Measurements from ENCODE around the gene DLG5.
"Not testable (repeated sequence)": the region's sequence is repeated elsewhere in the genome, so short reads cannot be mapped to it uniquely, and the experiment has no call there.

DLG5 gene

DNA sequence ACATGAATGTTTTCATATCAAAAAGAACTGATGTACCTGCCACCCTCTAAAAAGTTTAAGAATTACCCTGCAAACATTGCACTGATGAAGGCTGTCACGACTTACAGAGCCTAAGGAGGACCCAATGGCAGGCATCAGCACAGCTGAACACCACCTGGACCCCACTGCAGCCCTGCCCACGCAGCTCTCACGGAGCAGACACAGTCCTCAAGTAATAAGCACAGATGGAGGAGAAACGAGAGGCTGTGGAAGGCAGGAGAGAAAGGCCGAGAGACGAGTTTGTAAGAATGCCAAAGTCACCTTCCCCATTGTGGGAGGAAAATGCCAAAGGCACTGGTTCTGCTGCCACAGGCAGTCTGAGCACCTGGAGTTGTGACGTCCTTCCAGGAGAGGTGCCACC lies 135.0 kb downstream of the DLG5 start:
- no peak for FAIRE-seq

DNA sequence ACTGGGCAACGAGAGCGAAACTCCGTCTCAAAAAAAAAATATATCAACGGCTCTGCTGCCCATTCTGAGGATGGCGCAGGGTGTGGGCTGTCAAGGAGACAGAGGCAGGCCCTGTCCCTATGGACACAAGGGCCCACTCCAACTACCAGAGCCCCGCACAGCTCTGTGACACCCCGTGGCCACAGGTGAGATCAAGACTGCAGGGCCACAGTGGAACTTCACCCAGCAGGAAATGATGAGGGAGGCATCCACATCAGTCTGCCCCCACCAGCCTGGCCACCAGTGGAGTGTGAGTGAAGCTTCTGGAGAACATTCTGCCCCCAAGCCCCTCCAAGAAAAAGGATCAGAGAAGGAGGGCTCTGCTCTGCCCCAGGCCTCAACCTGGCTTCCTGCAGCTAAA lies 136.7 kb downstream of the DLG5 start:
- no peak for FAIRE-seq

DNA sequence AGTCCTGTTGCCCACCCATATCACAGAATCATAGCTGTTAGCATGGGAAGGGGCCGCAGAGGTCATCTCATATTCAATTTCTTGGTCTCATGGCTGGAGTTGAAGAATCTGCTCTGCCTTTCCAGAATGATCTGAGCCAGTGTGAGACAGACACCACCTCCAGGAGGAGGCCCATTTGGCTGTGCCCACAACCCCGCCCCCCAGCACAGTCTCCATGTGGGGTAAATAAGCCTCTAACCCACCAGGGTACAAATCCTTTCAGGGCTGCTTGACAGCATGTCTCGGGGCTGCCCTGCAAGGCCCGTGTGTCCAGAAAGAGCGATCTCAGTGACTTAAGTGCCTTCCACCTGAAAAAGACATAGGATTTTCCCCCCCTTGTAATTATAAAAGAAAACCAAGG lies 137.5 kb downstream of the DLG5 start:
- FAIRE-seq, result no peak

DNA sequence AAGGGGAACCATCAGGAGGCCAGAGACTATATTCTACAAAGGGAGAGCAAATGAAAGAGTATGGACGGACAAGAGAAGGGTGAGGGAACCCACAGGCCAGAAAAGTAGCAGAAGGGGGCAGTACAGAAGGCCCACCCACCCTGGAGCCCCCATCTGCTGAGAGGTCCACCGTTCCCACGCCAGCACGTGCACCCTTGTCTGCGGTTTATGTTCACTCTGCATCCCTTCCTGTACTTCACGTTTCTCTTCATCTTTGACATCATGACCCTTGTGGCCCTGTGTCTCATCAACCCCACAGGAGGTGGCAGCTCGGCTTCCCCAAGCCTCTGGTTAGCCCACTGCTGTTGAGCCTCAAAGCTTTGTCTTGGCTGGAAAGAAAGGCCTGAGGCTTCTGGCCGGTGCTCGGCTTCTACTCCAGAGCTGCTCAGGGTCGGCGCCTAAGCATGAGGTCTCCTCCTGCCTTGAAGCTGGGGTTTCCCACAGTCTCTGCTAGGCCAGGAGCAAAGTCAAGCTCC lies 138.0 kb downstream of the DLG5 start:
- FAIRE-seq, result no peak

DNA sequence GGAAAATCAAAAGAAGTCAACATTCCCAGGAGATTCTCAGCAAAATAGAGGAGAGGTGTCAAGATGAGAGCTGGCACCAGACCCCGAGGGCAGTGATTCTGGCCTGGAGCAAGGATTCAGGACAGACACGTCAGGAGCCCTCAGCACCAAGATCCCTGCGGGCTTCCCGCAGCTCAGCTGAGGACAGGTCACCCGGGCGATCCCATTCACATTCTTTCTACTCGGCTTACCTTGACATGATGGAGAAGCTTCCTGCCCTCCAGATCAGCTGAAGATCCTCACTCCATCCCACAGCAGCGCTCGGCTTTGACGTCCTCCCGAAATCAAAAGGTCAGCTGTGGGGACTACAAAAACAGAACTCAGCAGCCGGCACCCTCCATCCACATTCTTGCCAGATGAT lies 139.1 kb downstream of the DLG5 start:
- no peak for FAIRE-seq

DNA sequence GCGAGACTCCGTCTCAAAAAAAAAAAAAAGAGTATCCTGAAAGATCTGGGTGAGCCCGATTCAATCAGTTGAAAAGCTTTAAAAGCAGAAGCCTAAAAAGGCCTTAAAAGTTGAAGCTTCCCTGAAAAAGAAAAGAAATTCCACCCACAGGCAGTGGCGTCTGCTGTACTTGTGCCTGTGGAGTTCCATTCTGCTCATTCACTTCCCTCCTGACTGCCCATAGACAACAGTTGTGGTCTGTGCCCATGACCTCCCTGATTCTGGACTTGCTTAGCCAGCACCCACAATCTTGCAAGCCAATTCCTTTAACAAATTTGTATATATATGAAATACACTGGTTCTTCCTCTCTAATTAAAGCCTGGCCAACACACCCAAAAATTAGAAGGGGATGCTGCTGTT lies 141.7 kb downstream of the DLG5 start:
- FAIRE-seq, result no peak

DNA sequence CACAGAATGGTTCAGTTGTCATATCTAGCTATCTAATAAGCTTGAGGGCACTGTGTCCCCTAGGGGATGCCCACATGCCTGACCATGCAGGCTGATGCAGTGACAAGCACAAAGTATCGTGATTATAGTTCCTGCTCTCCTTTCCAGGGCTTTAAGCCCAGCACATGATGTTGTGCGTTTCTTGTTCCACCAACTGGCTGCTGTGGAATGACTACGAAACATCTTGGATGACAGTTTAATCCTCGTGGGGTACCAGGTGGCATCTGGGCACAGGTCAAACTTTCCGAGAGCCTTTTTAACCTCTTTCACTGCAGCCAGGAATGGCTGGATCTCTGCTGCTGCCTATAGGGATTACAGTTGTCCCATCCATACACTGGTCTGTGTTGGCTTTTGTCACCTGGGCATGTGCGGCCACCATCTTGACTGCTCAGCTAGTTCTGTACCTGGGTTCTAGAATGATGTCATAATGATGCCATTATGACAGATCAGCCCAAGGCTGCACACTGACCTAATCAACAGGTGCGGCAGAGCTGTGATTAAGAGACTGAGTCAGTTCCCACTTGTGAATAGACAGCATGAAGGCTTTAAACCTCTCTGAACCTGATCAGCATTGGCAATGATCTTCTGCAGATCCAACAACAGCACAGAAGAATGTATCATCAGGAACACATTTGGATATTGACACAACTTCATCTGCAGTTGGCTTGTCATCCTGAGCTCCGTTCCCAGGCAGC lies 144.1 kb downstream of the DLG5 start:
- no peak for FAIRE-seq

DNA sequence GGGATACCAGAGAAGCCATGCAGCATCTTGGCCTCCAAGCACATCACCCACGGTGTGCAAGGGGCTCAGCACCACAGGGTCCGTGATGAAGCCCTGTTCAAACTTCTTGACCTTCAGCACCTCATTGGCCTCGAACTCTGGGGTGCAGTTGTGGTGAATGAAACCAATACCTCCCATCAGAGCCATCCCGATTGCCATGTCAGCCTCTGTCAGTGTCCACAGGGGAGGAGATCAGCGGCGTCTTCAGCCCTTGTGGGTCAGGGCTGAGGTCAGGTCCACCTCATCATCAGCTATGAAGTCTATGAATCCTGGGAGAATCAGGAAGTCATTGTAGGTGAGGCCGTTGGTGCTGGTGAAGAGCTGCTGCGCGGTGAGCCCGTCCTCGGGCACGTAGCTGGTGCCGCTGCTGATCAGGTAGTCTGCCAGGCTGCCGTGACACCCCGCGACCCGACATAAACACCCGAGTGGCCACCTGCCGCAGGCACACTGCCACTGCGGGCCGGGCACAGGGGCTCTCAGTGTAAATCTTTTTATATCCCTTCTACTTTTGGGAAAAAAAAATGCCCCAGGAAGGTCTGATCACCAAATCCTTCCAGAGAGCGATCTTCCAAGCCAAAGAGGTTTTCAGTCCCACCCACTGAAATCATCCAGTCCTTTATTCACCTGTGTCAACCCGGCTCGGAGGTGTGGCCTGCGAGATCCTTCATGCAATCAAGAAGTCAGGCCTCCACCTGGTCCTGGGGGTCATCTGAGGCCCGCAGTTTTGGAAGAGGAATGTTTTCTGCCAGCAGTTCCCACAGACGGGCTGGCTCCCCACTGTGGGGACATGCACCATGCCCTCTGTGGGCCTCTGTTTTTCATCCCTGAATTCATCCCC lies 144.9 kb downstream of the DLG5 start:
- FAIRE-seq, result no peak

DNA sequence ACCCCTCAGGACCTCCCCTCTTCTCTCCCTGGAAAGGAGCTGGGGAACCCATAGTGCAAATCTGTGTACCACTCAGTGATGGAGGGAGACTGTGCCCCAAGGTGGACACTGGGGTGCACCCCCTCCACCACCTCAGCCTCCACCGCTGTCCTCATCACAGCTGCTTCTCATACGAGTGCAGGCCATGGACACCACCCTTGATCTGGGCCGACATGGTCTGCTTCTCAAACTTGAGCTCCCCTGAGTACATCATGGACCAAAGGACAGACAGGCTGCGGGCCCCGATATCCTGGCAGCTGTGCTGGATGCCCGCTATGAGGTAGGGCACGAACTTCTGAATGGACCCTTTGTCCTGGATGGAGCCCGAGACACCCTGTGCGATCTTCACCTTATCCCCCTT lies 146.4 kb downstream of the DLG5 start:
- no peak for FAIRE-seq

DNA sequence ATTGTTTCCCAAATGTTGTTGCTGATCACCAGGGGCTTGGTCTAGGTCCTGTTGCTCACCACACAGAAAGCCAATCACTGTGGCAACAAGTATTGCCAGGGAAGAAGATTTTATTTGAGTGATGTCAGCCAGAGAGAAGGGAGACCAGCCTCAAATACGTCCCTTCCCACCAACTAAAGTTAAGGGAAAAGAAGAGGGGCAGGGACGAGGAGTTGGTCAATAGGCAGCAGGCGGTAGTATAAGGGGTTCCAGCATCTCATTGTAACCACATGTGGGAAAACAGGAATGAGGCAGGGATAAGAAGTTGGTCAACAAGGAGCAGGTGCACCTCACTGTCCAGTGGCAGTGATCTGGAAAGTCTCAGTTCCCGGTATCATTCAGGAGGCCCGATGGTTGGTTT lies 150.1 kb downstream of the DLG5 start:
- no peak for FAIRE-seq

DNA sequence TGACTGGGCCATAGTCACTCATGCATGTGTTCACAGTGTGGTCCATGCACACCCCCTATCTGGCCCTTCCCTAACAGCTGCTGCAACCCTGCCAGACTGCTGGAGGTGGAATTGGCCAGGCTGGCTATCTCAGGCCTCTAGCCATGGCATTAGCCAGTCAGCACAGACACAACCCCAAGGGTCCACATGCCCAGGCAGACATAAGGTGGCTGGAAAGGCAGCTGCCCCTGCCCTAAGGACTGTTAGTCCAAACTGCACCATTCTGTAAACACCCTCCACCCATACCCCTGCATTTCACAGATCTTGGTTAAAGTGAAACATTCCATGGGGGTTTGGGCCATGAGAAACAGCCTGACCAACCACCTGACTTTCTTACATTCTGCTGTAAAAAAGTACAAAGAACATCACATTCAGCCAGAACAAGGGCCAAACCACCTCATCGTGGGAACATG lies 151.6 kb downstream of the DLG5 start:
- no peak for FAIRE-seq

DNA sequence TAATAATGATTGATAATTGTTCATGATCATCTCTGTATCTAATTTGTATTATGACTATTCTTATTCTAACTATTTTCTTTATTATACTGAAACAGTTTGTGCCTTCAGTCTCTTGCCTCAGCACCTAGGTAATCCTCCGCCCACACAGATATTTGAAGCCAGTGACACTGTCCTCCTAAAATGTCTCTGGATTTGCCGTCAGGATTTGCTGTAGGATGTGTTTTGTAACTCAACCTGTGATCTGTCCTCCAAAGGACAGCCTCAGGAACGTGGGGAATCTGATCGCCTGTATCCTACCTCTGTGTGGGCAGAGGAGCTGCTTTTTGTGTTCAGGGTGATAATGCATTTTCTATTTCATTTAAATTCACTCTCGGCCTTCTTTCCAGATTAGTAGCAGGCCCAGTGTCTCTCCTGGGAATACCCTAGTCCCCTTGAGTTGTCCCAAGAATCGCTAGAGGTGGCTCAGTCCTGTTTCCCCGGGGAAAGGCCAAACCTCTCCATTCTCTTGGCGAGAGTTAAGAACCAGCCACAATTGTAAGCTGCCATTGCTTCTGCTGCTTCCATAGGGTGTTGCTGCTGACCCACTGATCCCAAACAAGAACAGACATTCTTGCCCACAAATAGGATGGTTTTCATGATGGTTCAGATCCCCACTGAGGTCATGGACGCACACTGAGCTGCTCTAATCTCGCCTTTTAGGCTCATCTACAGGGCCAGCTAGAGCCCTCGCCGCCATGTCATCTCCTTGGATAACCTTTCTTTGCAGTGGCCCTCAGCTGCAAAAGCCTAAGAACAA lies 152.7 kb downstream of the DLG5 start:
- no peak for FAIRE-seq

DNA sequence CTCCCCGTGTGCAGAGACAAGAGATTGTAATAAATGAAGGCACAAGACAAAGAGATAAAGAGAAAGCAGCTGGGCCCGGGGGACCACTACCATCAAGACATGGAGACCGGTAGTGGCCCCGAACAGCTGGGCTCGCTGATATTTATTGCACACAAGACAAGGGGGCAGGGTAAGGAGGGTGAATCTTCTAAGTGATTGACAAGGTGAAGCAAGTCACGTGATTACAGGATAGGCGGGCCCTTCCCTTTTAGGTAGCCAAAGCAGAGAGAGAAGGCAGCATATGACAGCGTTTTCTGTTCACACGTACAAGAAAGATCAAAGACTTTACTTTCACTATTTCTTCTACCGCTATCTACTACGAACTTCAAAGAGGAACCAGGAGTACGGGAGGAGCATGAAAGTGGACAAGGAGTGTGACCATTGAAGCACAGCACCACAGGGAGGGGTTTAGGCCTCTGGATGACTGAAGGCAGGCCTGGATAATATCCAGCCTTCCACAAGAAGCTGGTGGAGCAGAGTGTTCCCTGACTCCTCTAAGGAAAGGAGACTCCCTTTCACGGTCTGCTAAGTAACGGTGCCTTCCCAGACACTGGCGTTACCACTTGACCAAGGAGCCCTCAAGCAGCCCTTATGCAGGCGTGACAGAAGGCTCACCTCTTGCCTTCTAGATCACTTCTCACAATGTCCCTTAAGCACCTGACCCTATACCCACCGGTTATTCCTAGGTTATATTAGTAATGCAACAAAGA lies 153.5 kb downstream of the DLG5 start:
- FAIRE-seq, result not testable (repeated sequence)

DNA sequence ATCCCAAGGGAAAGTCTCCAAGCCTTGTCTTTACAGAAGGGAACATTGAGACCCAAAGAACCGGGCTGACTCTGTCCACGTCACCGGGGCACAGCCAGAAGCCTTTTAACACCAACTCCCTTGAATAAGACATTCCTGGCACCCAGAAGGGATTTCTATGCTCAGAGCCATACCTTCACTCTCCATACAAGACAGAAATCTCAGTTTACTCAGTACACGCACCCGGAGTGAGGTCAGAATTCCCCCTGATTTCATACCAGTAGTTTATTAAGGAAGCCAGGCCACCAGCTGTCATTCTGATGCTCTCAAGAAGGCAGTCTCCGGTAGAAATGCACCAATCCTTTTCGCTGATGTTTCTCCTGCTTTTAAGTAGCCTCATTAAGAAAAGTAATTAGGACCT lies 154.7 kb downstream of the DLG5 start:
- FAIRE-seq, result no peak

DNA sequence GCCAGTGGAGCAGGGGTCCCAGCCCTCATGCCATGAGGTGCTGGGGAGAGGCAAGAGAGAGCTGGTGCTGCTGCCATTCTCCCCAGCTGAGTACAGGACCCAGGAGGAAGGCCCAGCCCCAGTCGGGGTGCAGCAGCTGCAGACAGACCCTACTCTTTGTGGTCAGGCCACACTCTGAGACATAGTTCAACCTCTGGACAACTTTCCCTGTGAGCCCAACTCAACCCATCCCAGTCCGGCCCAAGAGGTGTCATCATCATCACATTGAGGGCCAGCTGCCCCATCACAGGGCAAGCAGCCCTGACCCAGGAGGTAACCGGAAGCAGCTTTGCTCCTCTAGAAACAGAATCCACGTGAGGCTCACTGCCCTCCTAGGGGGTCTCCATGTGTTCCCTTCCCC lies 155.1 kb downstream of the DLG5 start:
- no peak for FAIRE-seq

DNA sequence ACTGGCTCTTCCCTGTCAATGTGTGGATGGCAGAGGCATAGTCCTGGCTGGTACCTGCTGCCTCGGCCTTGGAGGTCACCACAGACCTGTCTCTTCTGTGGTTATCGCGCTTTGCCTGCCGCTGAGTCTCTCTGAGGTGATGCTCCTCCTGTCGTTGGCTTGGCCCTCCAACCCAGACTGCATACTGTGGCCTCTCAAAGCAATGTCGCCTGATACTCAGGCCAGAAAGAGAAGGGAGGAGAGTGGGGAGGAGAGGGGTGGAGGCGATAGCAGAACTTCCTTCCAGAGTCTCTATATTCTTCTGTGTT lies 155.7 kb downstream of the DLG5 start:
- FAIRE-seq, result no peak

DNA sequence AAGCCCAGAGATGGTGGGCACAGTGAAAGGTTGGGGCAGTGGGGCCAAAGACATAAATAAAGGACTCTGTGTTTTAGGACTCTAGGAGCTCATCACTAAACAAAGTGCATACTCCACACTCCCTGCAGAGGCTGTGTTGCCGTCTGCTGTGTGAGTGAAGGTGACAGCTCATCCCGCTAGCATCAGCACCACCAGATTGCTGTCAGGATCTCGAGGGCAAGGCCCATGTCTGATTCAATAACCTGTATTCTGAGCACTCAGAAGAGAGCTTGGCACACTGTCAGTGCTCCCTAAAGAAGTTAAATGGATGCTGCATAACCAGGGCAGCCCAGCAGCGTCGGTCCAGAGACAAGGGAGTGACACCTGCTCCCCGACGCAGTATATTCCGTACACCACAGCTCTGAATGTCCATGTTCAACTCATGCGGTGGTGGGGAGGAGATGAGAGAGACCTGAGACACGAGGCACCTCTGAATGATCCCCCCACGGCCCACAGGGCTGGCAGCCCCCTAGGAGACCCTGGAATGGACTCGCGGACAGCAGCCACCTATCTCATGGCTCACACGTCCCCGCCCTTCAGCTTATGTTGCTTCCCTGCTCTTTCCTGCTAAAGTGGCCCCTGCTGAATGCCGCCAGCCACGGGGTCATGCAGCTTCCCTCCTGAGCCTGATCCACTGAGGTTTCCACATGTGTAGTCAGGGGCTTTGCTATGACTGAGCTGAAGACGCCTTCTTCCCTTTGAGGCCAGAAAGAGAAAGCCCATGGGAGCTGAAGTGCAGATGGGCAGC lies 156.3 kb downstream of the DLG5 start:
- FAIRE-seq, result no peak

DNA sequence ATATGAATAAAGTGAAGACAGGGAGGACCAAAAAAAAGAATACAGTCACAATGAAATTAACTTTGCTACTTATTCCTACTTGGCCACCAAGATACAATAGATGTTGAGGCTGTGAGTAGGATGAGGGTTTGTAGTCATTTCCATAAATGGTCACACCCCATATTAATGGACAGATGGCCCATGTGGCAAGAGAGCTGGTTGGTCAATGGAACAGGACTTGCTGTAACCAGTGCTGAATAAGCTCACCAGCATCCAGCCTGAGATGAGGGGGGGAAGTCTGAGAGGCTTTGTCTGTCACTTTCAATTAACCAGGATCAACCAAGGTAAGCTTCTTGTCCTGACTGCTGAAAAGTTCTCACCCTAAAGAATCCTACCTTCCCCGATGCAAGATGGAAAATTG lies 158.5 kb downstream of the DLG5 start:
- FAIRE-seq, result no peak

DNA sequence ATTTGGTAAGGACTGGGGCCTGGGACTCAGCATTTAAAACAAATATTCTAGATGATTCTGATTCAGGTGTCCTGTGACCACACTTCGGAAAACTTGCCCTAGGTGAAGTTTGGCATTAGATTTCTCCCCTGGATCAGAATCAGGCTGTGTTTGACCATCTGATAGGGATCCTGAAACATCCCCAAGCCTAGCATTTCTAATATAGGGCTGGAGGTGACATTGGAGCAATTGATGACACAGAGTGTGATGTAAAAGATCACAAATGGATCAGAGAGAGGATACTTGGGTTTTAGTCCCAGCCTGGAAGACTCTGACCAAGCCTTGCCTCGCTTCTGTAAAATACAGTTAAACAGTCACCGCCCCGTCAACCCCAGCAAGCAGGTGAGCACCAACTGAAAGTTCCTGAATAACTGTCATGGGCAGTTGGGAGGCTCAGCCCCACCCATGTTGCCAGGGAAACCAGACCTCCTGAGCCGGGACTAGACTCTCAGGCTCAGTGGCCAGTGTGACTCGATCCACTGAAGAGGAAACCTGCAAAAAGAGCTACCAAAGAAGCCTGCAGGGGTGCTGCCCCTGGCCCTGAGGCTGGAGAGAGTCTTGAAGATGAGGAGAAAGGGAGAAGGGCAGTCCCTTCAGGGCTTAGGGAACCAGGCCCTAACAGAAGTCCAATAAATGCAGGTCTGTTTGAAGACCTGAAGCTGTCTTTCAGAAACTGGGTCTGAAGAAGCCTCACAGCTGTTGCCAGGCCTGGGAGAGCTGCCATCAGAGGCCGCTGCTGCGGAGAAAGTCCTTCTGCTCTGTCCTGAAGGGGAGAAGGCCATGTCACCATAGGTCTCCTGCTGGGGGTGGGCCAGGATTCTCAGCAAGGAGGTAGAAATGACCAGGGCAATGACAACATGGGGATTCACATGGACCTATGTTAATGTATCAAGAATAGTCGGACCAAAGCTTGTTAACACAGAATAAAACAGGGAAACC lies 162.8 kb downstream of the DLG5 start:
- FAIRE-seq, result no peak

DNA sequence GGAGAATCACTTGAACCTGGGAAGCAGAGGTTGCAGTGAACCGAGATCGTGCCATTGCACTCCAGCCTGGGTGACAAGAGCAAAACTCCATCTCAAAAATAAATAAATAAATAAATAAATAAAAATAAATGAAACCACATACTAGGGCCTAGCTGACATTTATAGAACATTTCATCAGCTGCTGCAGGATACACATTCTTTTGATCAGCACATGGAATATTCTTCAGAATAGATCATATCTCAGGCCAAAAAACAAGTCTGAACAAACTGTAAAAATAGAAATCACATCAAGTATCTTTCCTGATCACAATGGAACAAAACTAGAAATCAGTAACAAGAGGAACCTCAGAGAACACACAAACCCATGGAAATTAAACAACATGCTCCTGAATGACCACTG lies 168.1 kb downstream of the DLG5 start:
- FAIRE-seq, result not testable (repeated sequence)

Data from A204.1 (cell line).